ENCODE data around the gene PCGF1.

Gene PCGF1

GRCh38 chr2:74504591-74504990, 2.9 kb downstream of the PCGF1 start:
- TF ChIP-seq SIN3A (IDR thresholded peaks at IDR 0.05; ENCODE audit: borderline replicate concordance, insufficient read depth, low read length), result no peak
- TF ChIP-seq POLR2AphosphoS5 (IDR thresholded peaks at IDR 0.05; ENCODE audit: low read depth, low read length), result no peak
- TF ChIP-seq REST (IDR thresholded peaks at IDR 0.05; ENCODE audit: insufficient read depth in 1 of 2, low read depth in 2 of 2, low read length in 2 of 2), result no peak
- TF ChIP-seq FOXP2 (optimal IDR thresholded peaks at IDR 0.05; ENCODE audit: borderline replicate concordance, extremely low read depth, extremely low read length, insufficient read depth), result no peak
- no peak for TF ChIP-seq TAF1 (IDR thresholded peaks at IDR 0.05; ENCODE audit: borderline replicate concordance, insufficient read depth, low read length)

- TF ChIP-seq FOXP2 (optimal IDR thresholded peaks at IDR 0.05; ENCODE audit: borderline replicate concordance, extremely low read depth, extremely low read length, insufficient read depth), result no peak
- no peak for TF ChIP-seq TAF1 (IDR thresholded peaks at IDR 0.05; ENCODE audit: borderline replicate concordance, insufficient read depth, low read length)
- TF ChIP-seq POLR2AphosphoS5 (IDR thresholded peaks at IDR 0.05; ENCODE audit: low read depth, low read length), result no peak
- TF ChIP-seq REST (IDR thresholded peaks at IDR 0.05; ENCODE audit: insufficient read depth in 1 of 2, low read depth in 2 of 2, low read length in 2 of 2), result no peak
- TF ChIP-seq SIN3A (IDR thresholded peaks at IDR 0.05; ENCODE audit: borderline replicate concordance, insufficient read depth, low read length), result no peak
These were observed 3.7 kb downstream of the PCGF1 start for GRCh38 chr2:74503506-74504475.

GRCh38 chr2:74502720-74503505, 4.6 kb downstream of the PCGF1 start:
- TF ChIP-seq REST (IDR thresholded peaks at IDR 0.05; ENCODE audit: insufficient read depth in 1 of 2, low read depth in 2 of 2, low read length in 2 of 2), result no peak
- TF ChIP-seq SIN3A (IDR thresholded peaks at IDR 0.05; ENCODE audit: borderline replicate concordance, insufficient read depth, low read length), result no peak
- TF ChIP-seq TAF1 (IDR thresholded peaks at IDR 0.05; ENCODE audit: borderline replicate concordance, insufficient read depth, low read length), result no peak
- no peak for TF ChIP-seq POLR2AphosphoS5 (IDR thresholded peaks at IDR 0.05; ENCODE audit: low read depth, low read length)
- no peak for TF ChIP-seq FOXP2 (optimal IDR thresholded peaks at IDR 0.05; ENCODE audit: borderline replicate concordance, extremely low read depth, extremely low read length, insufficient read depth)

GRCh38 chr2:74502147-74502719, 5.3 kb downstream of the PCGF1 start:
- no peak for TF ChIP-seq FOXP2 (optimal IDR thresholded peaks at IDR 0.05; ENCODE audit: borderline replicate concordance, extremely low read depth, extremely low read length, insufficient read depth)
- TF ChIP-seq SIN3A (IDR thresholded peaks at IDR 0.05; ENCODE audit: borderline replicate concordance, insufficient read depth, low read length), result no peak
- TF ChIP-seq REST (IDR thresholded peaks at IDR 0.05; ENCODE audit: insufficient read depth in 1 of 2, low read depth in 2 of 2, low read length in 2 of 2), result no peak
- no peak for TF ChIP-seq POLR2AphosphoS5 (IDR thresholded peaks at IDR 0.05; ENCODE audit: low read depth, low read length)
- TF ChIP-seq TAF1 (IDR thresholded peaks at IDR 0.05; ENCODE audit: borderline replicate concordance, insufficient read depth, low read length), result no peak
